Neural progenitor cell (in vitro differentiated cells): ENCODE measurements around the gene KLC1. TPM values are rescaled to one million over a fixed set of nuclear protein-coding genes. Genes with fewer than 3 reads are reported as not detected.
A peak's percentile ranks its signal among the peaks of the same experiment; 100 is the strongest.

ENCODE experiments used
- DNase-seq: peaks from one replicate; pipeline ENCODE4 v3.0.0-alpha.2; 2016; ENCODE audit warnings: low spot score
- H2AFZ ChIP-seq: fragments of 200-600 bp; sonication (generic); replicated peaks from 2 replicates; pipeline ENCODE4 v1.6.1; 2016; ENCODE audit warnings: antibody characterized with exemption
- H3F3A ChIP-seq: fragments of 200-600 bp; sonication (generic); 2 replicates; pipeline ENCODE4 v1.6.1; 2016; ENCODE audit warnings: antibody characterized with exemption, low read depth
- H3K27ac ChIP-seq: fragments of 200-600 bp; sonication (generic); 2 replicates; pipeline ENCODE4 v1.5.1; 2016; ENCODE audit warnings: mild to moderate bottlenecking
- H3K27me3 ChIP-seq: fragments of 200-600 bp; sonication (generic); 2 replicates; pipeline ENCODE4 v1.6.1; 2016; ENCODE audit warnings: mild to moderate bottlenecking, moderate library complexity
- H3K36me3 ChIP-seq: fragments of 200-600 bp; sonication (generic); 2 replicates; pipeline ENCODE4 v1.5.1; 2016
- H3K4me1 ChIP-seq: fragments of 200-600 bp; sonication (generic); 2 replicates; pipeline ENCODE4 v1.6.1; 2016; ENCODE audit warnings: mixed run types
- H3K4me2 ChIP-seq: fragments of 200-600 bp; sonication (generic); 2 replicates; pipeline ENCODE4 v1.6.1; 2016
- H3K4me3 ChIP-seq: fragments of 200-600 bp; sonication (generic); 2 replicates; pipeline ENCODE4 v1.5.1; 2016
- H3K79me2 ChIP-seq: fragments of 200-600 bp; sonication (generic); 2 replicates; pipeline ENCODE4 v1.6.1; 2016; ENCODE audit warnings: low read depth
- H3K9ac ChIP-seq: fragments of 200-600 bp; sonication (generic); 2 replicates; pipeline ENCODE4 v1.6.1; 2016
- H3K9me3 ChIP-seq: fragments of 200-600 bp; sonication (generic); 2 replicates; pipeline ENCODE4 v1.5.1; 2016; ENCODE audit warnings: low read depth
- H4K20me1 ChIP-seq: fragments of 200-600 bp; sonication (generic); 2 replicates; pipeline ENCODE4 v1.6.1; 2016; ENCODE audit warnings: low read depth
- H3K27ac Mint-ChIP-seq: 3 replicates; pipeline ENCODE4 v1.8.0; 2021; ENCODE audit warnings: mixed read lengths
- H3K27me3 Mint-ChIP-seq: 2 replicates; pipeline ENCODE4 v1.8.0; 2022; ENCODE audit warnings: low read depth, mild to moderate bottlenecking, inconsistent platforms, moderate library complexity, mixed read lengths; ENCODE audit not compliant: insufficient read depth
- H3K36me3 Mint-ChIP-seq: 3 replicates; pipeline ENCODE4 v1.8.0; 2021; ENCODE audit warnings: mixed read lengths
- H3K4me1 Mint-ChIP-seq: 3 replicates; pipeline ENCODE4 v1.8.0; 2021; ENCODE audit warnings: mixed read lengths
- H3K4me3 Mint-ChIP-seq: 3 replicates; pipeline ENCODE4 v1.8.0; 2021; ENCODE audit warnings: mild to moderate bottlenecking, moderate library complexity, mixed read lengths
- H3K9me3 Mint-ChIP-seq: 3 replicates; pipeline ENCODE4 v1.8.0; 2020; ENCODE audit warnings: mixed read lengths
- EZH2 ChIP-seq: fragments of 200-600 bp; sonication (generic); IDR thresholded peaks from 2 replicates; pipeline ENCODE4 v1.6.1; 2017; ENCODE audit warnings: antibody characterized with exemption, mild to moderate bottlenecking, moderate library complexity
- EZH2phosphoT487 ChIP-seq: fragments of 200-600 bp; sonication (generic); IDR thresholded peaks from 2 replicates; pipeline ENCODE4 v1.6.1; 2017; ENCODE audit warnings: antibody characterized with exemption
- total RNA-seq: library from RNA; depleted of rRNA; stranded (reverse); fragments of >200 nt; gene quantifications from 2 replicates; pipeline ENCODE4 v1.2.3, GENCODE V29; 2015; ENCODE audit warnings: low replicate concordance
- TF ChIP-seq, protein P1 (sequence below): fragments of 200-600 bp; sonication (generic); IDR thresholded peaks from 2 replicates; pipeline ENCODE4 v1.5.1; 2017; ENCODE audit warnings: antibody characterized with exemption, mild to moderate bottlenecking

Gene KLC1
- total RNA-seq, 1 donor from 2014 or later: 163 TPM

DNA sequence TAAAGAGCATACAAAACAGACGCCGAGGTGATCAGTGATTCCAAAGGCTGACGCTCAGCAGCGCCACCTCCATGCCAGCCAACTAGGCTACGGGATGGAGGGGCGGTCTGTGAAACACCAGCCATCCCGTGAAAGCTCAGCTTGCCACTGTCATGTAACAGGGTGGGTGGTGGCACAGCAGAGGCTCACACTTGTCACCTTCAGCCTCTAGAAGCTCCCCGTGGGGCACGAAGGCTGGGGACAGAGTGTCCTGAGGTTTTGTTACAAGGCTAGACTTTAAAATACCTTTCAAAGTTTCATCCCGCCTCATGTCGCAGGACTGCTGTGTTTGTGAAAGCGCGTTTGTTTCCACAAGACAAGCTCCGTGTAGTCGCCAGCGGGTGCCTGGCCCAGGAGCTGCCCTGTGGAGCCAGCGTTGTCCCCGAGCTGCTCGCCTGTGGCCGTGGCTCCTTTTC is 65.6 kb downstream of the KLC1 start:
- TF ChIP-seq EZH2: no peak
- TF ChIP-seq, protein P1, sequence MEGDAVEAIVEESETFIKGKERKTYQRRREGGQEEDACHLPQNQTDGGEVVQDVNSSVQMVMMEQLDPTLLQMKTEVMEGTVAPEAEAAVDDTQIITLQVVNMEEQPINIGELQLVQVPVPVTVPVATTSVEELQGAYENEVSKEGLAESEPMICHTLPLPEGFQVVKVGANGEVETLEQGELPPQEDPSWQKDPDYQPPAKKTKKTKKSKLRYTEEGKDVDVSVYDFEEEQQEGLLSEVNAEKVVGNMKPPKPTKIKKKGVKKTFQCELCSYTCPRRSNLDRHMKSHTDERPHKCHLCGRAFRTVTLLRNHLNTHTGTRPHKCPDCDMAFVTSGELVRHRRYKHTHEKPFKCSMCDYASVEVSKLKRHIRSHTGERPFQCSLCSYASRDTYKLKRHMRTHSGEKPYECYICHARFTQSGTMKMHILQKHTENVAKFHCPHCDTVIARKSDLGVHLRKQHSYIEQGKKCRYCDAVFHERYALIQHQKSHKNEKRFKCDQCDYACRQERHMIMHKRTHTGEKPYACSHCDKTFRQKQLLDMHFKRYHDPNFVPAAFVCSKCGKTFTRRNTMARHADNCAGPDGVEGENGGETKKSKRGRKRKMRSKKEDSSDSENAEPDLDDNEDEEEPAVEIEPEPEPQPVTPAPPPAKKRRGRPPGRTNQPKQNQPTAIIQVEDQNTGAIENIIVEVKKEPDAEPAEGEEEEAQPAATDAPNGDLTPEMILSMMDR: peak; percentile 23
- TF ChIP-seq EZH2phosphoT487: no peak
- Histone ChIP-seq H3K36me3 (no peaks in the 10 kb centered on the region), H3K9me3 (no peaks in the 10 kb centered on the region), H3K4me1 (peaks cover 4% of the 10 kb centered on the region), H3K4me3 (no peak overlapping the region), H3K4me2 (no peak overlapping the region), H3K27ac (no peak overlapping the region), H4K20me1 (peaks cover 52% of the 10 kb centered on the region), H3K79me2 (no peaks in the 10 kb centered on the region), H3F3A (no peaks in the 10 kb centered on the region), H3K9ac (no peak overlapping the region), H2AFZ (no peak overlapping the region), H3K27me3 (no peaks in the 10 kb centered on the region)
- Mint-ChIP-seq H3K27ac (no peak overlapping the region), H3K36me3 (peaks cover 5% of the 10 kb centered on the region), H3K4me3 (no peak overlapping the region), H3K9me3 (no peaks in the 10 kb centered on the region), H3K27me3 (peaks cover 4% of the 10 kb centered on the region), H3K4me1 (peaks cover 20% of the 10 kb centered on the region)
- DNase-seq: no peak

DNA sequence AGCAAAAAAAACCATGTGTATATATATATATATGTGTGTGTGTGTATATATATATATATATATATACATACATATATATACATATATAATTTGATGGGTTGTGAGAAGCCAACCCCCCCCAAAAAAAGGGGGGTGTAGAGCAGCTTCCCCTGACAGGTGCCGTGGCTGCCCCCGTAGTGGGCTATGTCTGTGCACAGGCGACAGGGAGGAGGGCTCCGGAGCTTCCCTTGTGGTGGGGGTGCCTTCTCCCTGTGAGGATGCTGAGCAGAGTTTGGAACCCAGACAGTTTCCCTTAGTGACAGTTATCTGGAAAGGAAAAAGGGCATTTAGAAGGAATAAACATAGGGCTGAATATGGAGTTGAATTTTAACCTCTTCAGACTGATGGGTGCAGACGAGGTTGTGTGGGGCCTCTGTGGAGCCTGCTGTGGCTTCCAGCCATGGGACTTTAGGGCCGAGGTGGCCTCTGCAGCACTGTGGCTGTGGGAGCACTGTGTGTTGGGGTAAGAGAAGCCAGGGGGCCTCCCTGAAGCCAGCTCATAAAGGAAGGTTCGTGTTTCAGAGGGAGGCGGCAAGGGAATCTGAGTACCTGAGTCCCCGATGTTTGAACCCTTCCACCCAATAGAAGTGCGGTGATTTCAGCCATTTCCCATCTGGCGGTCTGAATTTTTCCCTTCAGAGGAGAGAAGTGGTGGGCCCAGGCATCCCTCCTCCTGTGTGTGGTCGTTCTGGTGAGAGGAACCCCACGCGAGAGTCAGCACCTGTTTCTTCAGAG is 66.5 kb downstream of the KLC1 start:
- no peak for TF ChIP-seq EZH2phosphoT487
- TF ChIP-seq, protein P1: no peak
- TF ChIP-seq EZH2: no peak
- Histone ChIP-seq H3F3A (no peaks in the 10 kb centered on the region), H3K36me3 (no peaks in the 10 kb centered on the region), H3K4me3 (no peak overlapping the region), H3K27me3 (no peaks in the 10 kb centered on the region), H3K4me2 (no peak overlapping the region), H3K9me3 (no peaks in the 10 kb centered on the region), H2AFZ (no peak overlapping the region), H4K20me1 (peaks cover 51% of the 10 kb centered on the region), H3K79me2 (no peaks in the 10 kb centered on the region), H3K9ac (peak overlapping the region; percentile 49), H3K4me1 (peaks cover 4% of the 10 kb centered on the region), H3K27ac (peak overlapping the region; percentile 63)
- Mint-ChIP-seq H3K36me3 (peaks cover 2% of the 10 kb centered on the region), H3K27ac (no peak overlapping the region), H3K27me3 (peaks cover 6% of the 10 kb centered on the region), H3K9me3 (no peaks in the 10 kb centered on the region), H3K4me1 (peaks cover 20% of the 10 kb centered on the region), H3K4me3 (no peak overlapping the region)
- no peak for DNase-seq

DNA sequence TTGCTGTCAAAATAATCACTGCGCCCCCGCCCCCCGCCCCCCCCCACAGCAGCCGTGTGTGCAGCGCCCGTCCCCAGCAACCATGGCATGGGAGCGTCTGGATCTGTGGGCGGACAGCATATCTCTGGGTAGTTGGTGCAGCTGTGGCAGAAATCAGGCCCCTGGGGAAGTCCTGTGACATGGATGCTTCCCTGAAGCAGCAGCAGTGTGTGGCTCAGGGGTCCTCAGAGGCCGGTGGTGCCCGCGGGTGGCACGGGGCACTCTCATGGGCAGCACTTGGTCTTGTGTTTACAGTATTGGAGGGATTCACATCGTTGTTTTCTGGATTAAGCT is 67.0 kb downstream of the KLC1 start:
- H3K36me3 Mint-ChIP-seq: peaks cover 2% of the 10 kb centered on the region
- peak overlapping the region; percentile 76 for H3K27ac Mint-ChIP-seq
- Histone ChIP-seq H2AFZ (no peak overlapping the region), H3K4me1 (peaks cover 4% of the 10 kb centered on the region), H3K36me3 (no peaks in the 10 kb centered on the region), H3K27me3 (no peaks in the 10 kb centered on the region), H3K27ac (peak overlapping the region; percentile 63), H4K20me1 (peaks cover 51% of the 10 kb centered on the region), H3F3A (no peaks in the 10 kb centered on the region), H3K9ac (no peak overlapping the region), H3K4me3 (no peak overlapping the region), H3K79me2 (no peaks in the 10 kb centered on the region), H3K4me2 (no peak overlapping the region), H3K9me3 (no peaks in the 10 kb centered on the region)
- H3K4me3 Mint-ChIP-seq: no peak overlapping the region
- TF ChIP-seq EZH2 (no peak), EZH2phosphoT487 (no peak)
- TF ChIP-seq, protein P1: no peak
- H3K27me3 Mint-ChIP-seq: peaks cover 6% of the 10 kb centered on the region
- DNase-seq: no peak
- peaks cover 20% of the 10 kb centered on the region for H3K4me1 Mint-ChIP-seq
- no peaks in the 10 kb centered on the region for H3K9me3 Mint-ChIP-seq
